Endothelial cell of umbilical vein (primary cell): ENCODE results near the gene PPM1L. TPM values are rescaled to one million over a fixed set of nuclear protein-coding genes. Genes with fewer than 3 reads are reported as not detected.

Experiments
- BruUV-seq: library from RNA; stranded (reverse); fragments of 400-500 nt; replicated peaks from 2 replicates; lab custom pipeline; 2021; lab: Mats Ljungman, UMichigan
- CTCF ChIA-PET: fragments of 300-600, 350-600 bp; sonication (Branson Sonifier 250); formaldehyde crosslinking; loops from one replicate; lab custom pipeline; 2021; ENCODE audit warnings: antibody characterized with exemption, inconsistent platforms; lab: Charles Lee
- POLR2A ChIA-PET: fragments of 300-600, 350-600 bp; sonication (Branson Sonifier 250); formaldehyde crosslinking; loops from one replicate; lab custom pipeline; 2021; ENCODE audit warnings: antibody characterized with exemption, inconsistent platforms; lab: Charles Lee
- DNase-seq: peaks from one replicate; pipeline ENCODE4 v3.0.0-alpha.2; 2011; ENCODE audit warnings: low read depth, low spot score
- FAIRE-seq: peaks from 2 replicates; lab custom pipeline; 2011; peaks lifted over from hg19 to GRCh38; lab: Jason Lieb, UNC
- H2AFZ ChIP-seq: 2 replicates; pipeline ENCODE4 v1.6.0; 2012; ENCODE audit warnings: low read depth, low read length, control low read depth, inconsistent platforms
- H3K27ac ChIP-seq: 2 replicates; pipeline ENCODE4 v1.5.1; 2011; ENCODE audit warnings: low read depth, mild to moderate bottlenecking, control low read depth, low read length, moderate library complexity; ENCODE audit not compliant: insufficient read depth
- H3K27me3 ChIP-seq, 2 experiments: 2 replicates each; pipeline versions ENCODE4 v1.6.0 to v1.6.1; 2011; ENCODE audit warnings: low read length in 2 of 2, mixed read lengths in 1 of 2; ENCODE audit not compliant: control insufficient read depth in 2 of 2, insufficient read depth in 2 of 2
- H3K36me3 ChIP-seq, 2 experiments: 2 replicates in 1 of 2; 3 replicates in 1 of 2; pipeline ENCODE4 v1.5.1; 2011; ENCODE audit warnings: low read length in 2 of 2, mild to moderate bottlenecking in 1 of 2, moderate library complexity in 1 of 2; ENCODE audit not compliant: control insufficient read depth in 2 of 2, insufficient read depth in 2 of 2; ENCODE audit errors: extremely low read depth in 1 of 2
- H3K4me1 ChIP-seq: 3 replicates; pipeline ENCODE4 v1.5.1; 2011; ENCODE audit warnings: mild to moderate bottlenecking, low read length; ENCODE audit not compliant: control insufficient read depth, insufficient read depth; ENCODE audit errors: extremely low read depth
- H3K4me2 ChIP-seq: 2 replicates; pipeline ENCODE4 v1.6.1; 2011; ENCODE audit warnings: low read length, control low read depth, mixed read lengths; ENCODE audit not compliant: insufficient read depth
- H3K4me3 ChIP-seq, 3 experiments: fragments of 200-600 bp in 1 of 3; sonication (generic), shearing (Covaris generic) in 1 of 3; replicated peaks in 1 of 3; 2 replicates each; pipeline ENCODE4 v1.5.1; 2011 to 2016; ENCODE audit warnings: control low read depth in 3 of 3, low read length in 3 of 3, mild to moderate bottlenecking in 2 of 3, inconsistent platforms in 1 of 3, low read depth in 1 of 3, moderate library complexity in 1 of 3; ENCODE audit not compliant: insufficient read depth in 1 of 3
- H3K79me2 ChIP-seq: 2 replicates; pipeline ENCODE4 v1.6.0; 2012; ENCODE audit warnings: low read length, inconsistent platforms; ENCODE audit not compliant: control insufficient read depth, insufficient read depth
- H3K9ac ChIP-seq: replicated peaks from 2 replicates; pipeline ENCODE3; 2011; ENCODE audit warnings: low read length, control low read depth; ENCODE audit not compliant: insufficient read depth; ENCODE audit errors: extremely low read depth
- H3K9me1 ChIP-seq: replicated peaks from 3 replicates; pipeline ENCODE4 v1.6.0; 2011; ENCODE audit warnings: mild to moderate bottlenecking, low read length; ENCODE audit not compliant: control insufficient read depth, insufficient read depth; ENCODE audit errors: extremely low read depth
- H3K9me3 ChIP-seq: replicated peaks from 2 replicates; pipeline ENCODE4 v1.5.1; 2012; ENCODE audit warnings: low read length, inconsistent platforms; ENCODE audit not compliant: control insufficient read depth, insufficient read depth
- H4K20me1 ChIP-seq: replicated peaks from 2 replicates; pipeline ENCODE3; 2011; ENCODE audit warnings: mild to moderate bottlenecking, low read length; ENCODE audit not compliant: control insufficient read depth, insufficient read depth; ENCODE audit errors: extremely low read depth
- CTCF ChIP-seq, 2 donors: IDR thresholded peaks; 1 replicate in 1 of 2; 2 replicates in 1 of 2; pipeline ENCODE4 v1.5.1; 2011; ENCODE audit warnings: low read length in 2 of 2, mild to moderate bottlenecking in 2 of 2, moderate library complexity in 2 of 2, control low read depth in 1 of 2, inconsistent platforms in 1 of 2, low read depth in 1 of 2; ENCODE audit not compliant: insufficient read depth in 1 of 2; ENCODE audit errors: extremely low read depth in 1 of 2
- EZH2 ChIP-seq: IDR thresholded peaks from 2 replicates; pipeline ENCODE4 v1.6.1; 2012; ENCODE audit warnings: borderline replicate concordance, low read depth, mild to moderate bottlenecking, moderate library complexity, low read length, inconsistent platforms; ENCODE audit not compliant: severe bottlenecking
- FOS ChIP-seq: IDR thresholded peaks from 2 replicates; pipeline ENCODE4 v1.6.1; 2011; ENCODE audit warnings: mild to moderate bottlenecking, low read length, moderate library complexity, borderline replicate concordance; ENCODE audit not compliant: insufficient read depth
- GATA2 ChIP-seq: IDR thresholded peaks from 2 replicates; pipeline ENCODE4 v1.7.0; 2011; ENCODE audit warnings: low read depth, mild to moderate bottlenecking, moderate library complexity, mixed read lengths, low read length; ENCODE audit not compliant: insufficient read length, insufficient read depth
- JUN ChIP-seq: IDR thresholded peaks from 2 replicates; pipeline ENCODE4 v1.6.1; 2011; ENCODE audit warnings: borderline replicate concordance, low read depth; ENCODE audit not compliant: insufficient read length, insufficient read depth
- MYC ChIP-seq: IDR thresholded peaks from one replicate; pipeline ENCODE4 v1.6.1; 2011; ENCODE audit warnings: mild to moderate bottlenecking, low read depth, low read length
- POLR2A ChIP-seq: IDR thresholded peaks from 2 replicates; pipeline ENCODE4 v1.6.1; 2012; ENCODE audit warnings: low read depth, mild to moderate bottlenecking, control low read depth, low read length
- POLR2AphosphoS5 ChIP-seq: IDR thresholded peaks from 2 replicates; pipeline ENCODE4 v1.6.1; 2012; ENCODE audit warnings: low read depth, mild to moderate bottlenecking, control low read depth, low read length, moderate library complexity; ENCODE audit not compliant: insufficient read depth
- dilution Hi-C: fragments of 300-500 bp; cut with MboI; formaldehyde crosslinking; loops from one replicate; pipeline ENCODE4 v1.15.0; 2019; ENCODE audit warnings: low sequenced_read_pairs; ENCODE audit not compliant: extremely low pct_ligation_motif_present
- intact Hi-C: fragments of 100-400 bp; cut with micrococcal nuclease; formaldehyde crosslinking; loops from one replicate; pipeline ENCODE4 v1.10.0; 2022
- polyA plus RNA-seq, 4 experiments: library from polyadenylated mRNA; depleted of rRNA in 3 of 4; stranded (reverse) in 3 of 4; unstranded in 1 of 4; fragments of >200 nt; gene quantifications; 2 replicates each; pipeline versions ENCODE4 v1.2.1 to v1.2.3, GENCODE V29; 2011 to 2012; ENCODE audit warnings: missing spikeins in 1 of 4
- total RNA-seq: library from RNA; stranded (reverse); gene quantifications from 2 replicates; pipeline ENCODE4 v1.2.3, GENCODE V29; 2021
- TF ChIP-seq, protein P1 (sequence below): IDR thresholded peaks from 2 replicates; pipeline ENCODE4 v1.6.1; 2011; ENCODE audit not compliant: insufficient read depth, insufficient read length

Gene PPM1L
- total and polyA plus RNA-seq, 2 donors (not counting 3 experiments of a cell fraction or from before 2014, with no cell fraction given), result 0.63 to 2.9 TPM

DNA sequence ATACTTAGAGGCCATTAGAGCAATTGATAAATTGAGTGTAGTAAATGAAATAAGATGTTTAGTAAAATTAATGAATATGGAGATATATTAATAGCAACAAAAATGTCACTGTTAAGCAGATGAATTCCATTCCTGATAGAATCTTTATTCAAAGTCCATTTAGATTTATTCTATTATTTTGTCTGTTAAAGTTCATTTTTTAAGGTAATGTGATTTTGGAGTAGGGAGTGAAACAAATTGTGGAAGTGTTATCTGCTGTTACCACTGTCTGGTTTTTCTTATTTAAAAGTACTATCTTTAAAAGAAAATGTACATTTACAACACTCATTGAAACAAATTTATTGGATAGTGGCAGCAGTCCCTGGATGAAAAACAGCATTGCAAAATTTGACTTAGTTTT lies 70.4 kb downstream of the PPM1L start:
- Histone ChIP-seq H3K9me3 (no peaks in the 10 kb centered on the region), H3K9ac (no peak overlapping the region), H3K27ac (no peak overlapping the region), H4K20me1 (no peaks in the 10 kb centered on the region), H3K27me3 (no peaks in the 10 kb centered on the region), H2AFZ (no peak overlapping the region), H3K9me1 (no peaks in the 10 kb centered on the region), H3K4me1 (no peaks in the 10 kb centered on the region), H3K36me3 (no peaks in the 10 kb centered on the region), H3K79me2 (no peaks in the 10 kb centered on the region), H3K4me2 (no peak overlapping the region), H3K4me3 (no peak overlapping the region)
- CTCF ChIA-PET, result interaction anchor here (1.0 kb wide), 1 partner anchor 32 kb away, joined by 3 read pairs; no protein-coding TSS in a partner anchor
- no TSS peak for BruUV-seq
- TF ChIP-seq JUN (no peak), CTCF (IDR thresholded peaks at IDR 0.05; ENCODE audit: extremely low read depth in 1 of 2, insufficient read depth in 1 of 2, low read depth in 1 of 2, low read length in 2 of 2) (no peak), MYC (no peak), POLR2AphosphoS5 (no peak), POLR2A (no peak), EZH2 (no peak), GATA2 (no peak), FOS (no peak)
- TF ChIP-seq, protein P1, sequence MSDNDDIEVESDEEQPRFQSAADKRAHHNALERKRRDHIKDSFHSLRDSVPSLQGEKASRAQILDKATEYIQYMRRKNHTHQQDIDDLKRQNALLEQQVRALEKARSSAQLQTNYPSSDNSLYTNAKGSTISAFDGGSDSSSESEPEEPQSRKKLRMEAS, result no peak
- dilution Hi-C loops (no loop called here), intact Hi-C loops (no loop called here)
- no peak for FAIRE-seq
- DNase-seq, result no peak
- POLR2A ChIA-PET, result no interaction called here
